Activated CD4-positive, alpha-beta memory T cell treated with anti-CD3 and anti-CD28 coated beads, Interleukin-2, amount 10 ng/mL, durations not matched to agents 7 days and 5 days (primary cell): ENCODE measurements around the gene SPSB2. TPM values are rescaled to one million over a fixed set of nuclear protein-coding genes. Genes with fewer than 3 reads are reported as not detected.

ENCODE experiments used
- CTCF ChIA-PET: fragments of 350-600 bp; sonication (Branson Sonifier 250); formaldehyde crosslinking; loops from one replicate; lab custom pipeline; 2021; ENCODE audit warnings: antibody characterized with exemption, inconsistent platforms; lab: Charles Lee
- POLR2A ChIA-PET: fragments of 350-600 bp; sonication (Branson Sonifier 250); formaldehyde crosslinking; loops from one replicate; lab custom pipeline; 2021; ENCODE audit warnings: antibody characterized with exemption; lab: Charles Lee
- DNase-seq: peaks from one replicate; pipeline ENCODE4 v3.0.0-alpha.2; 2020
- H3K27ac Mint-ChIP-seq: one replicate; pipeline ENCODE4 v1.8.0; 2021; ENCODE audit warnings: mild to moderate bottlenecking, mixed read lengths
- H3K27me3 Mint-ChIP-seq: one replicate; pipeline ENCODE4 v1.8.0; 2021; ENCODE audit warnings: mixed read lengths
- H3K36me3 Mint-ChIP-seq: one replicate; pipeline ENCODE4 v1.8.0; 2021; ENCODE audit warnings: low read depth, mixed read lengths
- H3K4me1 Mint-ChIP-seq: one replicate; pipeline ENCODE4 v1.8.0; 2021; ENCODE audit warnings: mixed read lengths
- H3K4me3 Mint-ChIP-seq: one replicate; pipeline ENCODE4 v1.8.0; 2021; ENCODE audit warnings: mild to moderate bottlenecking, mixed read lengths
- H3K9me3 Mint-ChIP-seq: one replicate; pipeline ENCODE4 v1.8.0; 2021; ENCODE audit warnings: mixed read lengths
- total RNA-seq, 2 experiments: library from RNA; stranded (reverse); gene quantifications; one replicate each; pipeline ENCODE4 v1.2.3, GENCODE V29; 2021

SPSB2 gene
- total RNA-seq, 2 experiments from 2014 or later = 11.1 to 11.2 TPM

GRCh38 chr12:6843118-6843902 lies 29.8 kb downstream of the SPSB2 start:
- Mint-ChIP-seq H3K4me1 (peaks cover 4% of the 10 kb centered on the region), H3K27me3 (no peaks in the 10 kb centered on the region), H3K9me3 (no peaks in the 10 kb centered on the region), H3K36me3 (peaks cover 26% of the 10 kb centered on the region), H3K4me3 (no peak overlapping the region), H3K27ac (no peak overlapping the region)
- no peak for DNase-seq
- ChIA-PET CTCF (interaction anchor here (0.7 to 2.5 kb wide), 4 partner anchors 9 to 26 kb away, joined by 3 to 17 read pairs (median 7); no protein-coding TSS in a partner anchor), POLR2A (interaction anchor here (0.6 to 2.5 kb wide), 5 partner anchors 9 to 26 kb away, joined by 3 to 10 read pairs (median 4); partner anchors contain the start of gene TPI1)

DNA sequence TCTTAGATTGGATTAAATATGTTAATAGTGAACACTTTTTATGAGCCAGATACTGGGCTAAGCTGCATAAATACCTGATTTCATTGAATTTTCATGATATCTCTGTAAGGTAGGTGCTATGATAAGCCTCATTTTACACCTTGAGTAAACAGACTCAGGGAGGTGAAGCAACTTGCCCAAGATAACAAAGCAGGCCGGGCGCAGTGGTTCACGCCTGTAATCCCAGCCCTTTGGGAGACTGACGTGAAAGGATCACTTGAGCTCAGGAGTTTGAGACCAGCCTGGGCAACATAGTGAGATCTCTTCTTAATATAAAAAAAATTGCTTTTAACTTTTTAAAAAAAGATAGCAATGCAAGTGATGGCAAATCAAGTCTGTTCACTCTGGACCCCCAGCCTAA lies 31.0 kb downstream of the SPSB2 start:
- Mint-ChIP-seq H3K27me3 (no peaks in the 10 kb centered on the region), H3K27ac (no peak overlapping the region), H3K36me3 (peaks cover 16% of the 10 kb centered on the region), H3K4me1 (no peaks in the 10 kb centered on the region), H3K4me3 (no peak overlapping the region), H3K9me3 (no peaks in the 10 kb centered on the region)
- ChIA-PET CTCF (interaction anchor here (1.1 to 1.4 kb wide), 2 partner anchors 9 to 17 kb away, joined by 3 to 5 read pairs; no protein-coding TSS in a partner anchor), POLR2A (interaction anchor here (1.2 to 1.7 kb wide), 2 partner anchors 9 to 90 kb away, joined by 3 to 7 read pairs; partner anchors contain the start of genes CDCA3 and USP5)
- DNase-seq = no peak

DNA sequence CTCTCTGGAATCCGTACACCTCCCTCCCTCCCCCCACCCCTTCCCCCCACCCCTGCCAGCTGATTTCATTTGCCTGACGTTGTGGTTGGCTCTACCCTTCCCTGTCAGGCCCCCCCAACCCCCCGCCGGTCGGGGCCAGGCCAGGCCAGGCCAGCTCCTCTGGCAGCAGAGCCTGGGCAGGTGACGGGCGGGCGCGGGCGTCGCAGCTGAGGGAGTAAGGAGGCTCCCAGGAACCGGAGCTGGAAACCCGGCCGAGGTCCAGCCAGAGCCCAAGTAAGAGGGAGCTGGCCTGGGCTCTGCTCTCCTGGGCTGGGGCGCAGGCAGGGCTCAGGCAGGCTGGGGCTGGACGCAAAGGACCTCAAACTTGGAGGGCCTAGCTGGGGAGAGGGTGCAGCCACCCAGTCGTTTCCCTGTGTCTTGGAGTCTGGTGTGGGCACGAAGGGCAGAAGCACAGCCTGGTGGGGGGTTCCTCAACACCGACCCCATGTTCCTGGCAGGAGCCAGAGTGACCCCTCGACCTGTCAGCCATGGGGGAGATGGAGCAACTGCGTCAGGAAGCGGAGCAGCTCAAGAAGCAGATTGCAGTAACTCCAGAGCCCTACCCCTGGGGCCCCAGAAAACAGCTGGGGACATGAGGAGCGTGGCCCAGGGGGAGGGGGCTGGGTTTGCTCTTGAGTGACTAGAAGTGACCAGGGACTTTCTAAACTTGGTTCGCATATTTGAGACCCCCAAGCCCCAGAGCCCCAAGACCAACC lies 32.2 kb downstream of the SPSB2 start, which contains the start of gene GNB3:
TSS of gene GNB3 (plus strand) at position 165 of the 755 bp plus-strand sequence. CDS start at position 528, 363 bp downstream.
- ChIA-PET CTCF (interaction anchor here (0.6 to 1.2 kb wide), 2 partner anchors 29 to 97 kb away, joined by 3 read pairs; no protein-coding TSS in a partner anchor), POLR2A (interaction anchor here (1.0 to 2.5 kb wide), 6 partner anchors 10 to 88 kb away, joined by 3 to 19 read pairs (median 5); partner anchors contain the start of genes CDCA3, P3H3 and USP5)
- Mint-ChIP-seq H3K27me3 (no peaks in the 10 kb centered on the region), H3K9me3 (no peaks in the 10 kb centered on the region), H3K36me3 (peaks cover 6% of the 10 kb centered on the region), H3K27ac (no peak within 1 kb of the TSS), H3K4me3 (no peak within 1 kb of the TSS), H3K4me1 (no peaks in the 10 kb centered on the region)
- DNase-seq = no peak

DNA sequence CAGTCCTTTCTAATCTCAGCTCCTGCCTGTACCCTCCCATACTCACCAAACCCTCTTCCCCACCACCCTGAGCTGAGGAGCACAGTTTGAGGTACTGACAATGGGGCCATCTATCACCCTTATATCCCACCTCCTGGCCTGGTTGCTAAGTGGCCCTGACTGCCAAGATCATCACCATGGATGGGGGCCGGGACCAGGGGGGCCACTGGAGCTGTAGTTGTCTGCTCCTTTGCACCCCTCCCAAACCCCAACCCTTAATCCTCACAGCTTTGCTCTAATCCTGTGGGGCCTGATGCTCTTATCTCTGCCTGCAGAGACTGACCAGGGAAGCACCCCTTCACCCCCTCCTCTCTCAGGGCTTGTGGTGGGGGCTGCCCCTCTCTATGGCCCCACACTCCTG lies 32.8 kb downstream of the SPSB2 start:
- H3K27ac Mint-ChIP-seq = no peak overlapping the region
- H3K4me1 Mint-ChIP-seq = peaks cover 4% of the 10 kb centered on the region
- ChIA-PET POLR2A (interaction anchor here (0.7 to 2.5 kb wide), 6 partner anchors 8 to 108 kb away, joined by 3 to 19 read pairs (median 4); partner anchors contain the start of genes CDCA3, P3H3 and USP5), CTCF (interaction anchor here (0.6 kb wide), 1 partner anchor 97 kb away, joined by 3 read pairs; no protein-coding TSS in a partner anchor)
- H3K9me3 Mint-ChIP-seq = no peaks in the 10 kb centered on the region
- no peak overlapping the region for H3K4me3 Mint-ChIP-seq
- DNase-seq = no peak
- peaks cover 4% of the 10 kb centered on the region for H3K36me3 Mint-ChIP-seq
- H3K27me3 Mint-ChIP-seq = no peaks in the 10 kb centered on the region

DNA sequence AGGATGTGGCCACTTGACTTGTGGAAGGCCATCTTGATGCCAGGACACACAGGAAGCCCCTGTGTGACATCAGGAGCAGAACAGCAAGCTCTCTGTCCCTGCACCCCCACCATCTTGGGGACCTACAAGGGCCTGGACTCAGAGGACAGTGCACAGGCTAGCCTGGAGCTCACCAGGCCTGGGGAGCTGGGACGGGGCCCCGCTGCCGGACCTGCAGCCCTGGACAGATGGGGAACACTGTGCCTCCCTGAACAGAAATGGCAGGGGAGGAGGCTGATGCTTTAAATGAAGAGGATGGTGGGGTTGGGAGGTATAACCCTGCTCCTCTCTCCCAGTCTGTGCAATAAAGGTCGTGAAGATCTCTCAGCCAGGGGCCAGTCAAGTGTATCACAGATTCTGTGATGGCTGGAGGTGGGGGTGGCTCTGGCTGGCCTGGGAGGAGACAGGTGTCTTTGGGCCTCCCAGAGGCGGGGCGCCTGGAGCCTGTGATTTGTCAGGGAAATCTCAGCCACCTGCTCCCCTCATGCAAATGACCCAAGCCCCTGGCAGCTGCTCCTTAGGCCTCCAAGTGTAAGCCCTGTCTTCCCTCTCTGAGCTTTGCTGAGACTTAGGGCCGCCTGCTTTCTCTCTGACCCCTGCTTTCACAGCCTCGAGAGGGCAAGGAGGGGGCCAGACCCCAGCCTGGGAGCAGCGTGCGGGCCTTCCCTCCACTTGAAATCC lies 33.5 kb downstream of the SPSB2 start:
- no peaks in the 10 kb centered on the region for H3K27me3 Mint-ChIP-seq
- POLR2A ChIA-PET = interaction anchor here (0.7 to 2.5 kb wide), 6 partner anchors 9 to 107 kb away, joined by 3 to 19 read pairs (median 4); partner anchors contain the start of genes CDCA3, P3H3 and USP5
- peaks cover 7% of the 10 kb centered on the region for H3K4me1 Mint-ChIP-seq
- H3K9me3 Mint-ChIP-seq = no peaks in the 10 kb centered on the region
- no peak overlapping the region for H3K27ac Mint-ChIP-seq
- CTCF ChIA-PET = interaction anchor here (0.6 to 1.1 kb wide), 3 partner anchors 13 to 178 kb away, joined by 3 to 4 read pairs (median 3); partner anchors contain the start of genes LPCAT3 and USP5
- no peak for DNase-seq
- H3K36me3 Mint-ChIP-seq = no peaks in the 10 kb centered on the region
- H3K4me3 Mint-ChIP-seq = no peak overlapping the region

DNA sequence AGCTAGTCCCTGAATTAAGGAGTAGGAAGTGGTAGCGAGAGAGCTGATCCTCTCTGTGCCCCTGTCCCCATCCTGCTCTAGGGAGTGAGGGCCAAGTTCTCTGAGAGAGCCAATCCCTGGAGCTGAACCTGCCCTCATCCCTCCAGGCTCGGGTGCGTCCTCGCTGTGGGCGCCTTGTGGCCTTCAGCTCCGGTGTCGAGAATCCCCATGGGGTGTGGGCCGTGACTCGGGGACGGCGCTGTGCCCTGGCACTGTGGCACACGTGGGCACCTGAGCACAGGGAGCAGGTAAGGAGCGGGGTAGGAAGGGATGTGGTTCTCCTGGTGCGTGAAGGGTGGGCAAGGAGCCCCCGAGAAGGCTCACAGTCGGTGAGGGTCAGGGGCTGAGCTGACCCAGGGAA lies 34.2 kb downstream of the SPSB2 start:
- CTCF ChIA-PET = interaction anchor here (0.6 to 1.1 kb wide), 3 partner anchors 13 to 179 kb away, joined by 3 to 4 read pairs (median 3); partner anchors contain the start of genes LPCAT3 and USP5
- no peak for DNase-seq
- Mint-ChIP-seq H3K9me3 (no peaks in the 10 kb centered on the region), H3K4me3 (no peak overlapping the region), H3K27ac (no peak overlapping the region), H3K4me1 (peaks cover 9% of the 10 kb centered on the region), H3K36me3 (no peaks in the 10 kb centered on the region), H3K27me3 (peaks cover 2% of the 10 kb centered on the region)
- POLR2A ChIA-PET = interaction anchor here (1.4 to 2.5 kb wide), 3 partner anchors 9 to 13 kb away, joined by 5 to 19 read pairs (median 7); partner anchors contain the start of genes CDCA3, P3H3 and USP5

DNA sequence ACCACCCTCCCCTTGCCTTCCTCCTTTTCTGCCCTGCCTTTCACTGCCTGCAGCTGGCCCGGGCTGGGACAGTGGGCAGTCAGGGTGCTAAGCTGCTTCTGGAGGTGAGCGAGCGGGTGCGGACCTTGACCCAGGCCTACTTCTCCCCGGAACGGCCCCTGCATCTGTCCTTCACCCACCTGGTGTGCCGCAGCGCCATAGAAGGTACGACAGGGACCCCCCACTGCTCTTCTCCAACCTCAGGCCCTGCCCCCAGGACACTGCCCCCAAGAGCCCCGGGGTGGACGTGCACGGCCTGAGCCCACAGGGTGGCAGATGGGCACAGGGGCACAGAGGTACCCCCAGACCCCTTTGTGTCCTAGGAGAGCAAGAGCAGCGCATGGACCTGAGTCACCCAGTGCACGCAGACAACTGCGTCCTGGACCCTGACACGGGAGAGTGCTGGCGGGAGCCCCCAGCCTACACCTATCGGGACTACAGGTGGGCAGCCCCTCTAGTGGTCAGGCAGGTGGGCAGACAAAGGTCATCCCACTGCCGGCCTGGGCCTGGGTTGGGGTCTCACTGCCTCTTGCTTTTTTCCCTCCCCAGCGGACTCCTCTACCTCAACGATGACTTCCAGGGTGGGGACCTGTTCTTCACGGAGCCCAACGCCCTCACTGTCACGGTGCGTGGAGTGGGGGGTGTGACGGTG lies 35.6 kb downstream of the SPSB2 start:
- Mint-ChIP-seq H3K9me3 (no peaks in the 10 kb centered on the region), H3K4me3 (no peak overlapping the region), H3K4me1 (peaks cover 9% of the 10 kb centered on the region), H3K27me3 (peaks cover 4% of the 10 kb centered on the region), H3K27ac (no peak overlapping the region), H3K36me3 (no peaks in the 10 kb centered on the region)
- no peak for DNase-seq
- ChIA-PET POLR2A (interaction anchor here (2.6 to 8.4 kb wide), 2 partner anchors 14 to 85 kb away, joined by 9 to 53 read pairs; partner anchors contain the start of genes CDCA3, MLF2 and USP5), CTCF (interaction anchor here (0.8 to 3.9 kb wide), 6 partner anchors 11 to 84 kb away, joined by 3 to 35 read pairs (median 8); partner anchors contain the start of genes CDCA3, MLF2 and USP5)

DNA sequence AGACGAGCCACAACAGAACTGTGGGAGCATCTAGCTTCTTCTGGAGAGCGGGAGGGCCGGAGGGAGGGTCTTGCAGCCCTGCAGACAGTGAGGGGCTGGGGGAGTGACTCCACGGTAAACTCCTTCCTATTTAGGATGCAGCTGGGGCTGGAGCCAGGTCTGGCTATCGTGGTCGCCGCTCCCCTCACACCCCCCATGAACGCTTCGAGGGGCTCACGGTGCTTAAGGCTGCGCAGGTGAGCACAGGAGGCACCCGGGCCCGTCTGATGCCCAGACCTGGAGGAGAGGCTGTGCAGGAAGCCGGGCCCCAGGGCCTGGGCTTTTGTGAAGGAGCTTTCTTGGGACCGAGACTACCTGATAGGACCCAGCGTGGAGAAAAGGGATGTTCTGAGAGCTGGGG lies 36.3 kb downstream of the SPSB2 start:
- ChIA-PET POLR2A (interaction anchor here (2.6 to 8.4 kb wide), 2 partner anchors 15 to 84 kb away, joined by 9 to 53 read pairs; partner anchors contain the start of genes CDCA3, MLF2 and USP5), CTCF (interaction anchor here (0.8 to 3.9 kb wide), 11 partner anchors 8 to 113 kb away, joined by 3 to 35 read pairs (median 7); partner anchors contain the start of genes CDCA3, COPS7A, MLF2 and USP5)
- H3K4me1 Mint-ChIP-seq = peaks cover 9% of the 10 kb centered on the region
- H3K27me3 Mint-ChIP-seq = peaks cover 8% of the 10 kb centered on the region
- no peaks in the 10 kb centered on the region for H3K36me3 Mint-ChIP-seq
- H3K27ac Mint-ChIP-seq = no peak overlapping the region
- no peak overlapping the region for H3K4me3 Mint-ChIP-seq
- DNase-seq = no peak
- H3K9me3 Mint-ChIP-seq = no peaks in the 10 kb centered on the region

DNA sequence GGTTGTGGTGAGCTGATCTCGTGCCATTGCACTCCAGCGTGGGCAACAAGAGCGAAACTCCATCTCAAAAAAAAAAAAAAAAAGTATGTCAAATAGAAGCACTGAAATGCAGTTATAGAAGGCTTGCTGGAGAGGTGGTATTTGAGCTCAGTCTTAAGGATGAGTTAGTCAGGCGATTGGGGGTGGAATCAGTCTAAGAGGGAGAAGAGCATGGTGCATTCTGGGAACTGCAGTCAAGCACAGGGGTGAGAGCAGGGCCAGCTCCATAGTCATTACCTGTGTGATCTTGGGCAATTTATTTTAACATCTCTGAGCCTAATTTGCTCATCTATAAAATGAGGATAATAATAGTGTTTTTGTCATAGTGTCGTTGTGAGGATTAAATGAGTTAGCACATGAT lies 38.2 kb downstream of the SPSB2 start:
- ChIA-PET CTCF (interaction anchor here (0.9 to 3.9 kb wide), 19 partner anchors 9 to 232 kb away, joined by 3 to 35 read pairs (median 7); partner anchors contain the start of genes CD4, CDCA3, COPS7A and GPR162), POLR2A (interaction anchor here (1.0 to 8.4 kb wide), 5 partner anchors 8 to 126 kb away, joined by 3 to 53 read pairs (median 4); partner anchors contain the start of genes CDCA3, MLF2 and USP5)
- H3K9me3 Mint-ChIP-seq = no peaks in the 10 kb centered on the region
- no peak for DNase-seq
- peaks cover 9% of the 10 kb centered on the region for H3K4me1 Mint-ChIP-seq
- peaks cover 26% of the 10 kb centered on the region for H3K27me3 Mint-ChIP-seq
- no peak overlapping the region for H3K4me3 Mint-ChIP-seq
- no peak overlapping the region for H3K27ac Mint-ChIP-seq
- H3K36me3 Mint-ChIP-seq = no peaks in the 10 kb centered on the region

DNA sequence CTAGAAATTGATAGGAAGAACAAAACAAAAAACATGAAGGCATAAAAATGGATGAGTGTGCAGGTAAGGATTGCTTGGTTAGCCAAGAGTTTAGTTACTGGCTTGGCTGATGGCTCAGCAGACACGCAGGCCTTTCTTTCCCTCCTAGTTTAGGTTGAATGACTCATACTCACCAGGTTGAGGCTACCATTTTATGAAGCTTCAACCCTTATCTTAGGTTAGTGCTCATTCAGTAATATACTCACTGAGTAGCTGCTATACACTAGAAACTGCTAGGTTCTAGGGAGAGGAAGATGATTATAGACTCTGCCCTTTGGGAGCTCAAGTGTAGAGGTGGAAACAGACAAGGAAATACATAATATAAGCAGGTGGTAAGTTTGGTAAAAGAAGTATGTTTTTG lies 38.8 kb downstream of the SPSB2 start:
- Mint-ChIP-seq H3K4me1 (peaks cover 12% of the 10 kb centered on the region), H3K27ac (no peak overlapping the region), H3K27me3 (peaks cover 33% of the 10 kb centered on the region), H3K4me3 (no peak overlapping the region), H3K9me3 (no peaks in the 10 kb centered on the region), H3K36me3 (no peaks in the 10 kb centered on the region)
- no peak for DNase-seq
- POLR2A ChIA-PET = interaction anchor here (1.0 to 8.4 kb wide), 8 partner anchors 9 to 126 kb away, joined by 3 to 53 read pairs (median 4); partner anchors contain the start of genes CDCA3, MLF2, TPI1 and USP5
- CTCF ChIA-PET = interaction anchor here (0.5 to 3.9 kb wide), 17 partner anchors 9 to 232 kb away, joined by 3 to 35 read pairs (median 6); partner anchors contain the start of genes CD4, CDCA3, GPR162 and MLF2
